Suprapubic skin (tissue), 4 donors: ENCODE results near the gene ALAD. TPM values are rescaled to one million over a fixed set of nuclear protein-coding genes. Genes with fewer than 3 reads are reported as not detected.

Source experiments
- DNase-seq, 2 donors: peaks; one replicate each; pipeline ENCODE4 v3.0.0-alpha.2; 2019; ENCODE audit warnings: low spot score in 2 of 2
- H3K27ac ChIP-seq: fragments of 200-600 bp; sonication (generic); one replicate; pipeline ENCODE4 v1.5.1; 2019
- H3K27me3 ChIP-seq: fragments of 200-600 bp; sonication (generic); one replicate; pipeline ENCODE4 v1.5.1; 2019
- H3K36me3 ChIP-seq: fragments of 200-600 bp; sonication (generic); one replicate; pipeline ENCODE4 v1.5.1; 2019
- H3K4me1 ChIP-seq: fragments of 200-600 bp; sonication (generic); one replicate; pipeline ENCODE4 v1.5.1; 2019
- H3K4me3 ChIP-seq: fragments of 200-600 bp; sonication (generic); one replicate; pipeline ENCODE4 v1.5.1; 2019; ENCODE audit warnings: mild to moderate bottlenecking
- H3K9me3 ChIP-seq: fragments of 200-600 bp; sonication (generic); one replicate; pipeline ENCODE4 v1.5.1; 2019
- CTCF ChIP-seq, 2 donors: fragments of 200-600 bp in 1 of 2; fragments of 450-650 bp in 1 of 2; sonication (generic) in 1 of 2; IDR thresholded peaks; one replicate each; pipeline ENCODE4 v1.5.1; 2016 to 2019; ENCODE audit warnings: antibody characterized with exemption in 2 of 2, mild to moderate bottlenecking in 1 of 2, moderate library complexity in 1 of 2
- EP300 ChIP-seq: sonication (generic); formaldehyde crosslinking; IDR thresholded peaks from one replicate; pipeline ENCODE4 v1.6.1; 2017; ENCODE audit warnings: antibody characterized with exemption
- POLR2A ChIP-seq, 2 donors: fragments of 450-650 bp; IDR thresholded peaks; one replicate each; pipeline ENCODE4 v1.6.1; 2017; ENCODE audit warnings: antibody characterized with exemption in 2 of 2, mild to moderate bottlenecking in 2 of 2, moderate library complexity in 2 of 2
- POLR2AphosphoS5 ChIP-seq, 3 donors: sonication (generic); formaldehyde crosslinking; IDR thresholded peaks; one replicate each; pipeline ENCODE4 v1.6.1; 2017; ENCODE audit warnings: antibody characterized with exemption in 3 of 3
- WGBS: methylation state at CpG from one replicate; pipeline ENCODE4 v1.1.5; 2018; 5-methylcytosine and 5-hydroxymethylcytosine counted together
- total RNA-seq, 4 donors: library from RNA; depleted of rRNA; stranded (reverse); fragments of >200 nt; gene quantifications; one replicate each; pipeline ENCODE4 v1.1.0, GENCODE V29; 2016

The ALAD gene
- total RNA-seq, 4 donors from 2014 or later: 47.1 to 66.6 (median 53.6) TPM

DNA sequence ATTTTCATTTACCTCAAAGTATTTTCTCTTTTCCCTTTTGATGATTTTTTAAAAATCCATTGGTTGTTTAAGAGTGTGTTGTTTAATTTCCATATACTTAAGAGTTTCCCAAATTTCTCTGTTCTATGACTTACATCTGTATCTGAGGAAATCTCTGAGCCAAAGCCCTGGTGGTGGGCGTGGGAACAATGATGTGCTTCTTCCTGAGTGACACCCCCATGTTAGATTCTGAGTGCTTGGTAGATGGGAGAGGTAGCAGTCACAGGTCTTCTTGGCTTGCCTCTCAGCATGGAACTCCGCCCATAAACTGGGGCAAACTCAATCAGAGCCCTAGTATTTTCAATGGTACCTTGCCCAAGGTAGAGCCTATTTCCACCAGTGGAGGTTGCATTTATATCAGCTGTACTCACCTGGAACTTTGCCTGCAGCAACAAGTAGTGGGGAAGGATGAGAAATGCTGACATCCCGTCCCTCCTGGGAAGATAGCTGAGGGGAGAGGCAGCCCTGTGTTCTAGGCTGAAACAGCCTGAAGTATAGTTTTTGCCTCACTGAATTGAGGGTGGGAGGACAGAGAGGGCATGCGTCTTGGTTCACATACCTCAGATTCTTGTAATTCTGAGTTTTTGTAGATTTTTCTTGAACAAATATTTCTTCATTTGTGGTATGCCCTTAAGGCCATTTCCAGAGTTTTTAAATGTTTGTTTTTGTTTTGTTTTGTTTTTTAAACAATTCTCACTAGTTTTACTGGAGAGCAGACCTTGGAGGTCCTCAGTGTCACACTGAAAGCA, 35.8 kb upstream of the ALAD start:
- Histone ChIP-seq H3K4me1 (no peaks in the 10 kb centered on the region), H3K27me3 (no peaks in the 10 kb centered on the region), H3K4me3 (no peak overlapping the region), H3K36me3 (no peaks in the 10 kb centered on the region), H3K27ac (no peak overlapping the region), H3K9me3 (no peaks in the 10 kb centered on the region)
- no peak for TF ChIP-seq POLR2A (IDR thresholded peaks at IDR 0.05)
- no peak for TF ChIP-seq EP300
- no peak for TF ChIP-seq CTCF (IDR thresholded peaks at IDR 0.05)
- no peak for TF ChIP-seq POLR2AphosphoS5 (IDR thresholded peaks at IDR 0.05)
- no peak for DNase-seq
- WGBS: 68% methylated on average over 4 of the region's 4 CpGs

GRCh38 chr9:113431191-113431590, 30.1 kb upstream of the ALAD start:
- H3K27me3 ChIP-seq: no peaks in the 10 kb centered on the region
- no peak for DNase-seq
- TF ChIP-seq POLR2AphosphoS5 (IDR thresholded peaks at IDR 0.05) (no peak), CTCF (IDR thresholded peaks at IDR 0.05) (no peak), POLR2A (IDR thresholded peaks at IDR 0.05) (no peak), EP300 (no peak)

DNA sequence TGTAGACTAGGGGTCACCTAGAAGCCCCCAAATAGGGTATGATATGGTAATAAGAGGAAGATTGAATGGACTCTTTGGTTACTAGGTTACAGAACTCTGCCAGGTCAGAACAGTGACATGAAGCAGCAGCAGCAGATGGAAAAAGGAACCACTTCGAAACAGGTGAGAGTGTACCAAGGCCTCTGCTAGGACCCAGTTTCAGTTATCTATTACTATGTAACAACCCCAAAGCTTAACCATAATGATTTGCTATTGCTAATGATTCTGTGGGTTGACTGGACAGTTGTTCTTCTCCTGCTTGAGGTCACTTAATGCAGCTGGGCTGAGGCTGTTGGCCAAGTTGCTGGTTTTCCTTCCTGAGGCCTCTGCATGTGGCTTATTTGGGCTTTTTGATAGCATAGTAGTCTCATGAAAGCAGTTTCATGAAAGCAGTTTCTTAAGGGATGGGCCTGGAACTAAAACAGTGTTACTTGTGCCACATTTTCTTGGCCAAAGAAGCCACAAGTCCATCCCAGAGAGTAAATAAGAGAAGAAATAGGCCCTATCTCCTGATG, 27.1 kb upstream of the ALAD start:
- no peaks in the 10 kb centered on the region for H3K9me3 ChIP-seq
- no peaks in the 10 kb centered on the region for H3K36me3 ChIP-seq
- no peak overlapping the region for H3K4me3 ChIP-seq
- no peaks in the 10 kb centered on the region for H3K4me1 ChIP-seq
- no peak for TF ChIP-seq POLR2AphosphoS5 (IDR thresholded peaks at IDR 0.05)
- TF ChIP-seq POLR2A (IDR thresholded peaks at IDR 0.05): no peak
- TF ChIP-seq CTCF (IDR thresholded peaks at IDR 0.05): no peak
- no peak for TF ChIP-seq EP300
- 100% methylated on average over 1 of the region's 1 CpG for WGBS
- no peak for DNase-seq
- no peak overlapping the region for H3K27ac ChIP-seq
- H3K27me3 ChIP-seq: no peaks in the 10 kb centered on the region

More at GRCh38 chr9:113431191-113431590, 30.1 kb upstream of the ALAD start:
- Histone ChIP-seq H3K36me3 (no peaks in the 10 kb centered on the region), H3K4me3 (no peak overlapping the region), H3K27ac (no peak overlapping the region), H3K9me3 (no peaks in the 10 kb centered on the region), H3K4me1 (no peaks in the 10 kb centered on the region)

DNA sequence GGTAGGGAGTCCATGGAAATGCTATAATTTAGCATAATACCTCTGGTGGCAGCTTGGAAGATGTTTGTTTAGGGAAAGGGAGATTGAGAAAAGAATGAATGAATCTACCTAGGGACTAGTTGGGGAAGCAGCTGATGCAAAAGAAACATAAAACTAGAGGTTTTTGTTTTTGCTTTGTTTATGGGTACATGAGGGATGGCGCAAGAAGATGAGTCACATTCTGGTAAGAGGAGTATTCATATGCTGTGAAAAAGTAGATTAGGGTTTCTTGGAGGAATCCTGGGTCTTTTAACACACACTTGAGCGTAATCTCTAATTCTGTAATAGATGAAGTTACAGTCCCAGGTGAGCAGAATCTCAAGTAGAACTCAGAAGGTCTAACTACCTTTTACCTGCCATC, 26.5 kb upstream of the ALAD start:
- H3K4me1 ChIP-seq: no peaks in the 10 kb centered on the region
- no peaks in the 10 kb centered on the region for H3K27me3 ChIP-seq
- H3K4me3 ChIP-seq: no peak overlapping the region
- no peak overlapping the region for H3K27ac ChIP-seq
- H3K36me3 ChIP-seq: no peaks in the 10 kb centered on the region
- WGBS: 90% methylated on average over 2 of the region's 2 CpGs
- H3K9me3 ChIP-seq: no peaks in the 10 kb centered on the region
- no peak for DNase-seq
- TF ChIP-seq EP300 (no peak), POLR2AphosphoS5 (IDR thresholded peaks at IDR 0.05) (no peak), CTCF (IDR thresholded peaks at IDR 0.05) (no peak), POLR2A (IDR thresholded peaks at IDR 0.05) (no peak)

DNA sequence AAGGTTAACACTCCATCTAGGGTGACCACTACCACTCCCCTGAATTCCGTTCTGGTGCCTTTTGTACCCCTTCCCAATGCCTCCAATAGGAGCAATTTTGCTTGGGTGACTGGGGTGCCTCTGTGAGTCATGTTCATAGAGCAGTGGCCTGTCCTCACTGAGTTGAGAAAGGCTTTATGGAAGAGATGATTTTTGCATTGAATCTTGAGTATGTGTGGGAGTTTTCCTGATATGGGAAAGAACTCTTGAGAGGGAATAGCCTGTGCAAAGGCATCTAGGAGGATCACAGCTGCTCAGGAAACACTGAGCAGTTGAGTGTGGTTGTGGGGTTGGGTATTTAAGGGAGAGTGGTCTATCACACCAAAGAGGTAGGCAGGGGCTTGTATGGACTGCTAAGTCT, 25.6 kb upstream of the ALAD start:
- no peaks in the 10 kb centered on the region for H3K4me1 ChIP-seq
- WGBS: 67% methylated on average over 1 of the region's 1 CpG
- H3K36me3 ChIP-seq: no peaks in the 10 kb centered on the region
- no peaks in the 10 kb centered on the region for H3K27me3 ChIP-seq
- H3K27ac ChIP-seq: no peak overlapping the region
- H3K9me3 ChIP-seq: no peaks in the 10 kb centered on the region
- no peak for DNase-seq
- TF ChIP-seq CTCF (IDR thresholded peaks at IDR 0.05): no peak
- no peak overlapping the region for H3K4me3 ChIP-seq
